Metanephros (tissue), 1 donor: ENCODE data around the gene TRMT2B. TPM values are rescaled to one million over a fixed set of nuclear protein-coding genes. Genes with fewer than 3 reads are reported as not detected.

Source experiments
- total RNA-seq: library from RNA; depleted of rRNA; stranded (reverse); fragments of >200 nt; gene quantifications from one replicate; pipeline ENCODE4 v1.2.3, GENCODE V29; 2014

Gene TRMT2B, protein sequence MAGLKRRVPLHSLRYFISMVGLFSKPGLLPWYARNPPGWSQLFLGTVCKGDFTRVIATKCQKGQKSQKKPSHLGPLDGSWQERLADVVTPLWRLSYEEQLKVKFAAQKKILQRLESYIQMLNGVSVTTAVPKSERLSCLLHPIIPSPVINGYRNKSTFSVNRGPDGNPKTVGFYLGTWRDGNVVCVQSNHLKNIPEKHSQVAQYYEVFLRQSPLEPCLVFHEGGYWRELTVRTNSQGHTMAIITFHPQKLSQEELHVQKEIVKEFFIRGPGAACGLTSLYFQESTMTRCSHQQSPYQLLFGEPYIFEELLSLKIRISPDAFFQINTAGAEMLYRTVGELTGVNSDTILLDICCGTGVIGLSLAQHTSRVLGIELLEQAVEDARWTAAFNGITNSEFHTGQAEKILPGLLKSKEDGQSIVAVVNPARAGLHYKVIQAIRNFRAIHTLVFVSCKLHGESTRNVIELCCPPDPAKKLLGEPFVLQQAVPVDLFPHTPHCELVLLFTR
- 15.8 TPM for total RNA-seq

GRCh38 chrX:101051549-101052302, at the start of gene TRMT2B:
TSS of gene TRMT2B (minus strand) at chrX:101052111. CDS start at chrX:101042289, 9,822 bp downstream.

DNA sequence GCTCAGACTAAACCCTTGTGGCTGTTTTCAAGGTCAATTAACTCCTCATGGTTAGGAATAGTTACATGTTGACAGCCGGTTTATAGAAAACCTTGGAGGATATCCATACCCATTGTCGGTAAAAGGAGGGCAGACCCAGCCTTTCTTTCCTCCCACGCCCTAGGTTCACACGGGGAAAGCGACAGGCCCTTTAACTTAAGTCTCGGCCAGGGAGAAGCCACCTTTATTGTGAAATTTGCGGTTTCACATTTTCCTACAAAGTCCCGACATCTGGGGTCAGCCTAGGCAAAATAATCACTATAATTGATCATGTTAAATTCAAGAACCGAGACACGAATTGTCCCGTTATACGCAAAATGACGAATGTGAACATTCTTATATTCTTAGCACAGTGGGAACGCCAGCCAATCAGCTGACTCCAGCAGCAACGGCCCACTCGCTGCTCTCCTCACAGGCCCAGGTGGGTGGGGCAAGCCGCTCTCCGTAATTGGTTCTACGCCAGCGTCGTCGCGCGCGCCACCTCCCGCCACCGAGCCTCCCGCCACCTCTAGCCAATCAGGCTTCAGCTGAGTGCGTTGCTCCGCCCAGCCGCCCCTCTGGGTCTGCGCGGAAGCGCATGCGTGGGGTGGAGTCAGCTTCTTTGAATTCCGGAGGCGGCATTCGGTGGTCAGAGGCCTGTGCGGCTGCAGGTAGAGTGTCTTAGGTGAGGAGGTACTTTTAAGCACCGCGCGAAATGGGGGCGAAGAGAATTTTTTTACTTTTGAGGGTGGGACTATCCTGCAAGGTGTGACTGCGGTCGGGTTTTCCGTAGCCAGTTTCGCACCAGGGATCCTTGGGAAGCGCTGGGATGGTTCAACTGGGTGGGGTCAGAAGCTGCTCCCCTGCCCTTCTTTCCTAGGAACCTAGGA, 45.9 kb upstream of the TRMT2B start, which contains the start of gene CENPI:
Gene CENPI, plus strand, starts transcription at position 659 of the 908 bp plus-strand sequence. CDS start 2,867 bp downstream, outside the sequence.

DNA sequence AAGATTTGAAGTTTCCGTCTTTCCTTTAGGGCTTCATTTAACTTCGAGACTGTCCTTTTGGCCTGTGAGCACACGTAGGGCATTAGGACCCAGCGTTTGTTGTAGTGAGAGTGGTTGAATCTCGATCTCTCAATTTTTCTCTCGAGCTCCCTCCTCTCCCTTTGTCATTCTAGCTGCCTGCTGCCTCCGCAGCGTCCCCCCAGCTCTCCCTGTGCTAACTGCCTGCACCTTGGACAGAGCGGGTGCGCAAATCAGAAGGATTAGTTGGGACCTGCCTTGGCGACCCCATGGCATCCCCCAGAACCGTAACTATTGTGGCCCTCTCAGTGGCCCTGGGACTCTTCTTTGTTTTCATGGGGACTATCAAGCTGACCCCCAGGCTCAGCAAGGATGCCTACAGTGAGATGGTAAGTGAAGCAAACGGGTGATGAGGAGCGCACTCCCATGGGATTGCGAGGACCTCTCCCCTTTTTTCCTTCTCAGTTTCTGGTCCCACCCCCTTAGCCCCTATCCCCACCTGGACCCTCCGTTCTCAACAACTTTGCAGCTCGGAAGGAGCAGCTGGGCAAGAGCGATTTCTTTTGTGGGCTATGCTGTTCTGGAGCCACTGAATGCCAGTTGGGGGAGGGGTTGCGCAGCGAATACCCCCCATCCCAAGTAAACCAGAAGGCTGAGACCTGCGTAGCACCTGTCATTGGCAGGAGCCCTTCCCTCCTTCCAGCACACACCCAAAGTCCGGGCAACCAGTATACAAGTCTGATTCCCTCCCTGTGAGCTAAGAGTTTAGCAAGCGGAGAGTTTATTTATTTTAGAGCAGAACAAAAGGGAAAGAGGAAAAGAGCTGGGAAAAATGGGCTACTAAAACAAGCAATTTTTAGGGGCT, 27.0 kb upstream of the TRMT2B start, which contains the start of gene TMEM35A:
Gene TMEM35A, plus strand, starts transcription at position 164 of the 883 bp plus-strand sequence. Its CDS starts 124 bp downstream, at position 288.

DNA sequence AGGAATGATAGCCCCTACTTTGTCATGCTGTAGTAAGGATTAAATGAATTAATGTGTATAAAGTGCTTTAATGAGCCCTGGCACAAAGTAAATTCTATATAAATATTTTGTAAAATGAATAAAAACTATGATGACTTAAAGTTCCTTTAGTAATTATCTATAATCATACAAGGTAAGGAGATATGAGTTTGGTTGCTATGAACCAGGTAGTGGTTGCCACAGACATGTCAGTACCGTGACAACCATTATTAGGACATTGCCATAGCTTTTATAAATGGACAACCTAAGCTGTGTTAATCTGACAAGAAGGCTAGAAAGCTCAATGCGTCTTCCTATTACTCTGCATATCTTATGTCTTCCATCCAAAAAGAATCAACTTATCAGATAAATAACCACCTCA, 82.5 kb downstream of the TRMT2B start, which contains the start of gene ARL13A:
Gene ARL13A, plus strand, starts transcription at position 301 of the 400 bp plus-strand sequence. CDS start 3,982 bp downstream, outside the sequence.

Other genes with a start within 250 kb of the TRMT2B start
- 15.6 TPM for gene CSTF2, start 231.7 kb downstream of the TRMT2B start, total RNA-seq
- not detected for gene NOX1, start 177.8 kb downstream of the TRMT2B start, total RNA-seq
- 0.58 TPM for gene XKRX, start 123.2 kb downstream of the TRMT2B start, total RNA-seq
- gene ARL13A, start 82.4 kb downstream of the TRMT2B start, total RNA-seq, result not detected
- gene TMEM35A, start 26.8 kb upstream of the TRMT2B start, total RNA-seq, result 4.0 TPM
- 8.9 TPM for gene CENPI, start 46.1 kb upstream of the TRMT2B start, total RNA-seq
- 2.9 TPM for gene DRP2, start 167.7 kb upstream of the TRMT2B start, total RNA-seq
- gene TAF7L, start 239.2 kb upstream of the TRMT2B start, total RNA-seq, result 0.18 TPM